Fibroblast of skin of right biceps (primary cell): Measurements from ENCODE around the gene TNIP3.
"Not testable (repeated sequence)": the region's sequence is repeated elsewhere in the genome, so short reads cannot be mapped to it uniquely, and the experiment has no call there.

Source experiments
- DNase-seq: peaks from one replicate; pipeline ENCODE4 v3.0.0-alpha.2; 2013

Gene TNIP3

DNA sequence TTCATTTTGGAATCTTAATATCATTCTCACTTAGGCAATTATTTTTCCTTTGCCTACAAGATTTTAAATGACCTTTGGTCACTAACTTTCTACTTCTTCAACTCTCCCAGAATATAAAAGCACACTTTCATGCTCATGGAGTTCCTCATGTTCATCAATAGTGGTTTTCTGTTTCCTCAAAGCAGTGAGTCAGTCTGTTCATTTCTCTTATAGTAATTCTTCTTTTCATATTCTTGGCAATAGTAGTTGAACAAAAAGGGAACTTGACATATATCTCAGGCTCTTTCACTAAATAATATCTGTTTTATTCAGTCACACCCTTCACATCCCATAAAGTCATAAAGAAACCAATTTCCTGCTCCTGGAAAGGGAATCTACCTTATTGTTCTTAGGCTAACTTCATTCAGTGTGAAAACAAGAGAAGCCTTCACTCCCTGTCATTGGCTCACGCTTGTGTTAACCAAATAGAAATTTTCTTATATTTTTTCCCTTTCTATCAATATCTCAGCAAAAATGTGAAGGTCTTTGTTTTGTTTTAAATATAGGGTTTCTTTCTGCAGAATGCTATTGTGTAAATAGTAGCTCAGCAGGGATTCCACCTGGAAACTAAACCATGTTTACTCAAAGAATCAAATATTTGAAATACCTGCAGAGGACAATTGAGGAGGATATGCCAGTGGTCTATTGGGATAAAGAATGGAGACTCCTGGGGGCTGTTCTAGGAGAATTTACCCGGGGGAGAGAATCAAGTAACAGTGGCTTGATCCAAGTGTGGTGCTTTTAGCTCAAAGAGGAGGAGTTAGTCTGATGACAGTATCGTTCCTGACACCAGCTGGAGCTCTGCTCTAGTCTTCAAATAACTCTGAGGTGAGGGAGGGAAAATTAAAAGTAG is 13.4 kb upstream of the TNIP3 start:
- DNase-seq: no peak

DNA sequence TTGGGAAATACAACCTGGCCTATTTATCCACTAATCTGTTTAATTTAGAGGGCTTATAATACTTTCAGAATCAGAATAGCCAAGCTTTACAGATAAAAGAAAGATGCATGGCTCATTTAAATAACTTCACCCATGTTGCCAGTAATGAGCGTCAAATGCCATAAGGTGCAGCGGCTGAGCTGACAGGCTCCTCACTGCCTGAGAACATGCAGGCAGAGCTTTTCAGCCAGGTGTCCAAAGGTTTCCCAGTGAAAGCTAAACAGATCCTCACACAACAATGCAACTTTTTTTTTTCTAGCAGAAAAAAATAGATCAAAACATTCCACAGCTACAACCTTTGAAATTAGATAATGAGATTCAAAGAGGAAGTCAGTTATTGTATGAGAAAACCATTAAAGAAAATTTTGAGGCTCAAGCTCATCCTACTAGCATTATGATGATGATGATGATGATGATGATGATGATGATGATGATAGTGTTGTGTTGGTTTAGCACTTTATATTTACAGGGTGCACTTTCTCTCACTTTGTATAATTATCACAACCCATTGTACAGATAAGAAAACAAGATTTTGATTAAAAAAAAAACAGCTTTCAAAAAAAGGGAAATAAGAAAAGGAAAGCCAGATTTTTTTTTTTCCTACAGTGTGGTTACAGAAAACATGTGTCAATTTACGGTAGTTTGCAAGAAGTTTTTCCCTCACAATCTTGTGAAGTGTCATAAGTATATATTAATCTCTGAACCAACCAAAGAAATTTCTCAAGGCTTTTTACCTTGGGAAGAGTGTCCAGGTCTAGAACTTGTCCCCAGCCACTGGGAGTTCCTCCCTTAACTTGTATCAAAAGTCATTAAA is 12.2 kb upstream of the TNIP3 start:
- no peak for DNase-seq

DNA sequence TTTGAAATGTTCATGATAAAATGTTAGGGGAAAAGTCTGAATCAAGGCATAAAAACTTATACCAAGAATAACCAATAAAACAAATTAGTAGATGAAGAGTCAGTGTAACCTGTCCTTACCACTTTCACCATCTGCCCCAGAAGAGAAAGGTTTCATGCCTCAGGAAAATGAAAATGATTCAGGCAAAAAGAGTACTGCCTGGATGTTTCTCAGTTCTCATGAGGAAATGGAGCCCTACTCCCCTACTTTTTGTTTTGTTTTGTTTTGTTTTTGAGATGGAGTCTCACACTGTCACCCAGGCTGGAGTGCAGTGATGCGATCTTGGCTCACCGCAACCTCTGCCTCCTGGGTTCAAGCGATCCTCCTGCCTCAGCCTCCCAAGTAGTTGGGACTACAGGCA is 7.4 kb upstream of the TNIP3 start:
- not testable (repeated sequence) for DNase-seq

DNA sequence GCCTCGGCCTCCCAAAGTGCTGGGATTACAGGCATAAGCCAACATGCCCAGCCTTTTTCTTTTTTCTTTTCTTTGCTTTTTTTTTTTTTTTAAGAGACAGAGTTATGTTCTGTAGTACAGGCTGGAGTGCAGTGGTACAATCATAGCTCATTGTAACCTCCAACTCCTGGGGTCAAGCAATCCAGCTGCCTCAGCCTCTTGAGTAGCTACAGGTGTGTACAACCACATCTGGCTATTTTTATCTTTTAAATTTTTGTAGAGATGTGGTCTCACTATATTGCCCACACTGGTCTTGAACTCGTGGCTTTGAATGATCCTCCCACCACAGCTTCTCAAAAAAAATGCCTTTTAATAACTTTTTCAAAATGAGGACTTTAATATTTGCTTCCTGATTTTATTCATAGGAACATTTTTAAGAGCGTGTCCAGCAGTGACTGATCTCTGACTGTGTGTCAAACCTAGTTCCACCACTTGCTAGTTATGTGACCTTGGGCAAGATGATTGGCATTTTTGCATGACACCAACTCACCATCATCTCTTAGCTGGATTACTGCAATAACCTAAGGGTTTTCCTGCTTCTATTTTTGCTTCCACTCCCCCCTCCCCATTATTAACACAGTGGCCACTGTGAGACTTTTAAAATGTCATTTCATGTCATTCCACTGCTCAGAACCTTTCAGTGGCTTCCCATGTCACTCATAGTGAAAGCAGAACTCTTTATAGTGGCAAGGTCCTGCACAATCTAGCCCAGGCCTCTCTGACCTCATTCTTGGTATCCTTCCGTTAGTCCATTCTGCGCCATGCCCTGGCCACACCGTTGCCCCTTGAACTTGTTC is 4.5 kb upstream of the TNIP3 start:
- no peak for DNase-seq

DNA sequence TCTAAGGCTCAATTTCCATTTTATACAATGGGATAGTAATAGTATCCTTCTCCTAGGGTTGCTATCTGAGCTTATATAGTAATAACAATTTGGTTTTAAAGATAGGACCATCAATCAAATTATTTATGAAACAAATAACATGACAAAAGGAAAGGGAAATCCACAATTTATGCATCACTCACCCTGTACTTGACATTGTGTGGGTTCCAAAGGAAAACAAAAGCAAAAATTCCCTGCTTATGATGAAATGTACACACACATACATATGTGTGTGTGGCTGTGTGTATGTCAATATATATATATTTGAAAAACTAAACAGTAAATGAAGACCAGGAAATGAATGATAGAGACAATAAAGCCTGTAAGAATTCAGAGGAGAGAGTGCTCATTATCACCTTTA is 2.9 kb upstream of the TNIP3 start:
- no peak for DNase-seq

DNA sequence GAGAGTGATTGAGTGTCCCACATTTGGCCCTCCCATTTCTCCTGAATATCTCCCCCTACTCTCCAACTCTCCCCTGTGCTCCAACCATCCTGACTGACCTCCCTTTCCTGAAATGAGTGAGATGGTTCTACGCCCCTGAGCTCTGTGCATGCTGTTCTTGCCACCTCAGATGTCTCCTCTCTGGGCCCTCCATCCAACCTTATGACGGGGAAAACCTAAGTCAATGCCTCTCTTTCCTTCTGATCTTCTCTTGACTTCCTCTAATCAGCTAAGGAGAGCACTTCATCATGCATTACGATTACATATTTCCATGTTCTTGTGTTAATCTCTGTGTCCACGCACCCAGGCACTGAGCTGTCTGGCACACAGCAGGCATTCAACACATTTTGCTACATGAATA is 1.1 kb upstream of the TNIP3 start:
- DNase-seq: no peak

DNA sequence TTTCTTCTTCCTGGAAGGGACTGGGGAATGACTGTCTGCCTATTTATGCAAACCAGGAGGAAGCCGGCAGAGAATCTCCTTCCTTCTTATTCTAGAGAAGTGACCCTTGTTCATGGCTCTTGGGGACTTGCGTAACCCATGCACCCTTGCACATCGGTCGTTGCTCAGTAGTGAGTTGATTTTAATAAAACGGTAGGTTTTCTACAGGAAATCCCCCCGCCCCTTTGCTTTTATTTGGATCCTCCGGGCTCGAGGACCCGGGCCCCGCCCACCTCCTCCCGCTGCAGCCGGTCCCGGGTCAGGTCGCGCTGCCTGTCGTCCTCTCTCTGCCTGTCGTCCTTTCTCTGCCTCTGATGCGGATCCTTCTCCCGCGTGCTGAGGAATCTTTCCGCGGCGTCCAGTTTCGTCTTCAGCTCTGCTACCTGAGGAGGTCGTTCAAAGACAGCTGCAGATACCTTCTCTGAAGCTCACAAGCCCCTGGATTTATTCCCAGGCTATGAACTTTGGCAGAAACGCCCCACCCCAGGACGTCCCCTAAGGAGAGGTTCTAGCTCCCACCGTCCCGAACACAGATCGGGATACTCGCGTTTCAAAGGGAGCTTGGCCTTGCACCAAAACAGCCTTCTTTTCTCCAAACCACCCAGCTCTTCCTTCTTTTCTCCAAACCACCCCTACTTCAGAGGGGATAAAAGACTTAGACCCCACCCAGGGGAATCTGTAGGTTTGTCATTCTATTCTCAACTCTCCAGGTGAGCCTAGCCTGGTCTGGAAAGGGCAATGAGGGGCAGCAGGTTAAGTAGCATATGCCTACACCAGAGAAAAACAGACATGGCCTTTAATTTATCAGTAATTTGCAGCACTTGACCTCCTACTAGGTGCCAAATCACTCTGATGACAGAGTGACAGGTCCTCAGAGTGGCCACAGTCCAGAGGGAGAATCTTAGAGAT is 7.0 kb downstream of the TNIP3 start:
- DNase-seq: peak; percentile 43

DNA sequence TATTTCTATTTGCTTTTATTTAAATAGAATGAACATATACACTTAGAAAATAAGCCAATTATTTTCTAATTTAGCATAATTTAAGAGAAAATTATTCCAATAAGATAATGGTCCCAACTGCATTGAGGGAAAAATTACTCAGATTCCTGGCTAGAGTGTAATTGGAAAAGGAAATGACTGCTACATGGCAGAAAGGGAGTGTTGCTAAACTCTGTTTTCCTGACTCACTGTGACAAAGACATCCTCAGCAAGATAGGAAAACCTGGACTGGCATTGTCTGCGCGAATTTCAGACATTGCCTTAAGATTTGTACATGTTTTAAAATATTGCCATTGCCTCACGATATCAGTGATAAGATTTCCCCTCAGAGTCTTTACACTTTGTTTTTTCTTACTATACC is 8.2 kb downstream of the TNIP3 start:
- DNase-seq: peak; percentile 93

DNA sequence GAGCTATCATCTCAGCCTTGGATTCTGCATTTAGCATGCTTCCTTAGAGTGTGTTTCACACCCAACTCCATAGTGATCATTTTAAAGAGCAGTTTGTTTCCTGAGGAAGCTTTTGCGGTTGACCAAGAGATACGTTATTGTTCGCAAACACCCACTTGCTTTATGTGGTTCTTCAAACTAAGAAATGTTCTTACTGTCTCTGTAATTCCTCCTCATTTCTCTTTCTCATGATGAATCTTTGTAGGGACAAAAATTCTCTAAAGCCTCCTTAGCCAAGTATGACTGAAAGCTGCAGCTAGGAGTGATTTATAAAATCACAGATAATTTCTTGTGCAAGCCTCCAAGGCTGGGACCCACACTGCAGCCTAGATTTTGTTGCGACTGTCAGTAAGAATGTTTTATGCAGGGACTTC is 10.0 kb downstream of the TNIP3 start:
- DNase-seq: no peak

DNA sequence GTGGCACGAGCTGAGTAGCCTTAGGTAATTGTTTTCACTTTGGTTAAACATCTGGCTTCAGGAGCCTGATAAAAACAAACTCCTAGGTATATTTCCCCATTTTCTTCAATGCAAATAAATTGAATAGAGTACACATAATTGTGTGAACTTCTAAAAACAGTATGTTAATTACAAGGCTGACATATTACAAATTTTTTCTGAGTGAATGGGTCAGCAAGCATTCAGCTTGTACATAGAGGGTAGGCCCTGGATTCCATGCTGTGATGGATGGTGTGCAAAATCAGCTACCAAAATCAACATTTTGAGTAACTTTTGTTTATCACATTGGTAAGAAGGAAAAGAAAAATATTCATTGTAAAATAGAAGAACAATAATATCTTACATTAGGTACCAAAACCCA is 12.2 kb downstream of the TNIP3 start:
- DNase-seq: no peak

DNA sequence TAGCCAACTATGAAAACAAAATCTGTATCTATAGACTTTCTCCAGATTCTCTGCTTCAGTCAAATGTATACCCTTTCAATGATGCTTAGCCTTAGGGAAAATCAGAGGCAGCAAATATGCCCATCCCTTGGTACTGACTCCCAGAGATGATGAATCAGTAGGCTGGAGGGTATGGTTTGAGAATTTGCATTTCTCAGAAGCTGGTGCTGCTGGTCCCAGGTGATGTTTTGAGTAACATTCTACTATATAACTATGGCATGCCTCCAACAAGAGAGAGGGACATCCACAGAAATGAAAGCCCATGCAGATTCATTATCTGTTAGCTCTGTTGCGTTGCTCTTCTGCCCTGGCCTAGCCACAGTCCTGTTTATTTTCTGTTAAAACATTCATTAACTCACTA is 13.6 kb downstream of the TNIP3 start:
- no peak for DNase-seq

DNA sequence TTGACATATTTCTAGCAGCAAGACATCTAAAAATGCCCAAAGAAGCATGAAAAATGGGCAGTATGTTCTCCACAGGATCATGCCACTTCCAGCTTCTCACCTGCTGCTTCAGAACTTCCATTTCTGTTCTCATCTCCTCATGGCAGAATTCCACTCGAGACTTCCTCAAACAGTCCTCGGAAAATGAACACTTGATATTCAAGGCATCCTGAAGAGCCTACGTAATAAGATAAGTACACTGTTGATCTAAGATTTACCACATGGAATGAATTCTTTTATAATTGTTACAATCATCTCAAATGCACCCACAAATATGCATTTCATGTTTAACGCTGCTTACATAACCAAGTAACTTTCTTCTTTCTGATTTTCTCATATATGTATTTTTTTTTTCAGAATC is 14.1 kb downstream of the TNIP3 start:
- peak; percentile 75 for DNase-seq

DNA sequence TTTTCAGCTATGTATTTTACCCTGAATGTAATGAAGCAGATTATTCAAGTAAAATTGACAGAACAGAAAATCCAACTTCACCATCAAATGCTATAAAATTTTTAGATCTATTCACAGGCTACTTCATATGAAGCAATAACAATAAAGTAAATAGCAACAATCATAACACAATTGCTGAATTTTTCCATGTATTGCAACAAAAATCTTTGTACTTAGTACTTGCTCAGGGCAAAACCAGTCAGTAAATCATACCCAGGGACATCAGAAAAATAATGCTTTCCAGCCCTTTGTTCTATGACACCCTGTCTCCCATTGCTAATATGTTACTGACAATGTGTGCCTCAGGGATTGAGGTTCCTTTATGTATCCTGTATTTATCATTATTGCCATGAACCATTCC is 15.5 kb downstream of the TNIP3 start:
- no peak for DNase-seq

DNA sequence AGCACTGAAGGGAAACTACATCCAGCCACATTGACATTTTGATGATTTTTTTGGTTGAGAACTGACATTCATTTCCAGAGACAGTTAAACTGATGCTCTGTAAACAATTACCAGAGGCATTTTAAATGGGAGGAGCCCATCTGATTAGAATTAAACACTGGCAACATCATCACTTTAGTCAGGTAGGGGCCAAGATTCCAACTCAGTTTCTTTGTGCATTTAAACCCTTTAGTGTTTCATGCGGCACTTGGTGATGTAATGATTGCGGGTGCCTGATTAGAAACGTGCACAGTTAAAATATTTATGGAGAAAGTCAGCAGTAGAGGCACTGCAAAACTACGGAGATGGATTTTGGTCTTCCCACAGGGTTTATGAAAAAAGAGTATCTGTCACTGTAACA is 16.1 kb downstream of the TNIP3 start:
- peak; percentile 91 for DNase-seq

DNA sequence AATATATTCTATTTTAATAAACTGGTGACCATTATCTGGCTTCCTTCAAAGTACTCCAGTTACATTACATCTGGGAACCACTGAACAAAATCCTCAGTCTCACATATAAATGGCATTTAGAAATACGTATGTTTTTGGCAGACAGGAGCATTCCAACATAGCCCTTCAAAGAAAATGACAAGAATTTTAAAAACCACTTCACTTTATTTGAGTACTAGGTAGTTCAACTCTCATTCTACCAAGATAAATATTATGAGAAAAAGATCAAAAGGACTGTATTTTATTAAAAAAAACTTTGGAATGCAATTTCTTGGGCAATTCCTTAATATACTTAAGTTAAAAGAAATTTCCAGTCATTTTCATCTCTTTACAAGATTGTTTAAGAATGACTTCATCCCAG is 17.6 kb downstream of the TNIP3 start:
- DNase-seq: peak; percentile 76

DNA sequence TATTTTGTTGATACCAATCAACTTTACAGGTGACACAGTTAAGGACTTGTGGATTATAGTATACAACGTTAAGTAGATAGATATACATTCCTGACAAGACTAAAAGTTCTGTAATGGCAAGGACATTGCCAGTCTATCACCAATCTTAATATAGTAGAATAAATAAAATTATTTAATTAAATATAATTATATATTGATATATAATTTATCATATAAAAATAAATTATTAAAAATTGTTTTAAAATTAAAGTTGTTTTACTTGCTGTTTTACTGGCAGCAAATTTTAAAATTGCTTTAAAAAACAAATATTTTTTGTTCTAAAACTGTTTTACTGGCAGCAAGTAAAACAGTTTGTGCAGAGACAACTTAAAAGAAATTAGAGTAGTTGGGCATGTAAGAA is 18.7 kb downstream of the TNIP3 start:
- no peak for DNase-seq

DNA sequence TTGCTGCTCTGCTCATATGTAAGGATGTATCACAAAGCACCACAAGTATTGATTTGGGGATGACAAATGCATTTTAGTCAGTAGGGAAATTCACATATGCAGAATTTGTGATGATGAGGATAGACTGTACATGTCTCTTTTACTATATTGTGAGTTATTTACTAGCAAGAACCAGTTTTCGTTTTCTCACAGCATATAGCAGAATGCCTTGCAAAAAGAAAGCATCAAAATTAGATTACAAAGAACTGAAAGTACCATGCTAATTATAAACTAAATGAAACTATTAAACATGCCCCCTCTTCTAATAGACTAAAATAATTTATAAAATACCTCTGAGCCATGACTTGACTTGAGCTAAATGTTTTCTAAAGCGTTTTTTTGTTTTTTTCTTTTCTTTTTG is 20.1 kb downstream of the TNIP3 start:
- DNase-seq: no peak

DNA sequence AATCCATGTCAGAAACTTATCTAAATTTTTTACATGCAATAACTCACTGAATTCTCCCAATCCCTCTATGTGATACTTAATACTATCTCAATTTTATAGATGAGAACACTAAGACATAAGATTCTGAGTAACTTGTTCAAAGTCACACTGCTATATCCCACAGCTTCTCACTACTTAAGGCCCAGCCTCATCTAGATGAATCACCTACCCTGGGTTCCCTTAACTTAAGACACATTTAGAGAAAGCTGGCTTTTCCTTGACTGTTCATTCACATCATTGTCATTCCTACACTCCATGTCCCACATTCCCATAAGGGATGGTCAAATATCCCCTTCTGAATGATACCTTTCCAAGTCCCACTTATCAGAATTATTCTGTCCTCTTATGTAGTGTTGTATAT is 21.0 kb downstream of the TNIP3 start:
- DNase-seq: peak; percentile 59

DNA sequence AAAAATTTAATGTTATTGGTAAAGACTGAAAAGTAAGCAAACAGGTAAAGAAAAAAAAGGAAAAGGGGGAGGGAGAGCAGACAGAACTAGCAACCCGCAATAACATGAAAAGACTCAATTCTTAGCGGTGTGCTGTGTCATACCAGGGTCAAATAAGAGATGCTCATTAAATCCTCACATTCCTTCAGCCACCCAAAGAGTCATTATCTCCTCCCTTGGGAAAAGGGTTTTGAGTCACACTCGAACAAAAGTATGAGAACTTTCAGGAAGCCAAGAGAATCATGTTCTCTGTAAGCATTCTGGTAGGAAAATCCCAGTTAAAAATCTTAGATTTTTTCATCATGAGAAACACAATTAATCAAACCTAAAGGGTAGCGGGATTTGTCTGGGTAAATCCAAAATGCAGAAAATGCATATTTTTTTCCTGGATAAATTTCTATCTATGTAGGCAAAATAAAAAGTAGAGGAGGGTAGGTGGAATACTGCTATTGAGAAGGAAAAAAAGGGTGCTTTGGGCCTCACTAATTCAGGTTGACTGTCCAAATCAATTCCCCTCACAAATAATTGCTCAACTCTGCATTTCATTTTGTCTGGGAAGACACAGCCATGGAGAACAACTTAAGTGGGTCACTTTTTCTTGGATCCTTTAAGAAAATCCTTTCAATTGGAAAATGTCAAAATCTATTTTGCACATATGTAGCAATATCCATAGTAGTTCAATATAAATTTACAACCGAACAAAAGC is 23.2 kb downstream of the TNIP3 start:
- DNase-seq: peak; percentile 99

DNA sequence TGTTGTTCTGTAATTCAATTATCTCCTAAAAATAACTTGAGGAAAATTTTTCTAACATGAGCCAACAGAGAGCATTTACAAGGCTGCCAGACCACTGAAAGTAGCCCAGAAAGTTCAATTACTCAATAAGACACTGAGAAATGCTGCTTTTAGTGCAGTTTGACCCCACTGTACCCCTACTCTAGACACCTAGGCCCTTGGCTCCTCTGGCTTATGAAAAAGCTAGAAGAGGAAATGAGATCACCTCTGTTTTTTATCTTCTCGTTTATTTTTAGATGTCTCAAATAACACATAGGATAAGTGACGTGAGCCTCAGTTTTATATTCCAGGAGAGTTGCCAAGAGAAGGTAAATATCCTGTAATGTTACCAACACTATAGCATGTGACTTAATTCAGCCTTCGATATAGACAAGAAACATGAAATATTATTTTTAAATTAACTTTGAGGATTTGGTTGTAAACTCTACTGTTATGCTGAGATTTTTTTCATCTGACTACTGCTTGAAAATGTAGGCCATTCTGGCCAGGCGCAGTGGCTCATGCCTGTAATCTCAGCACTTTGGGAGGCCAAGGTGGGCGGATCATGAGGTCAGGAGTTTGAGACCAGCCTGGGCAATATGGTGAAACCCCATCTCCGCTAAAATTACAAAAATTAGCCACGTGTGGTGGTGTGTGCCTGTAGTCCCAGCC is 24.4 kb downstream of the TNIP3 start:
- DNase-seq: peak; percentile 94
